Uterus (tissue), 2 donors: Measurements from ENCODE around the gene ST6GALNAC3.

Experiments used
- CTCF ChIP-seq, 4 experiments: fragments of 200-600 bp in 2 of 4; fragments of 450-650 bp in 2 of 4; sonication (generic) in 2 of 4; IDR thresholded peaks; one replicate each; pipeline ENCODE4 v1.5.1; 2016 to 2019; ENCODE audit warnings: antibody characterized with exemption in 4 of 4, mild to moderate bottlenecking in 2 of 4, moderate library complexity in 1 of 4
- POLR2A ChIP-seq, 2 donors: fragments of 450-650 bp; IDR thresholded peaks; one replicate each; pipeline ENCODE4 v1.6.1; 2016; ENCODE audit warnings: antibody characterized with exemption in 2 of 2, mild to moderate bottlenecking in 1 of 2, moderate library complexity in 1 of 2

- TF ChIP-seq CTCF (IDR thresholded peaks at IDR 0.05) (no peak), POLR2A (IDR thresholded peaks at IDR 0.05) (no peak)
Measured at GRCh38 chr1:76352741-76353435, 278.3 kb downstream of the ST6GALNAC3 start.
